22Rv1 (cell line): ENCODE data around the gene RAN.

Source experiments
- ZFX ChIP-seq: fragments of 450-650 bp; IDR thresholded peaks from 2 replicates; pipeline ENCODE4 v1.6.1; 2017; ENCODE audit warnings: antibody characterized with exemption, borderline replicate concordance
- TF ChIP-seq, protein P1 (sequence below): fragments of 450-650 bp; IDR thresholded peaks from 2 replicates; pipeline ENCODE4 v1.5.1; 2017; ENCODE audit warnings: mild to moderate bottlenecking

- TF ChIP-seq, protein P1, sequence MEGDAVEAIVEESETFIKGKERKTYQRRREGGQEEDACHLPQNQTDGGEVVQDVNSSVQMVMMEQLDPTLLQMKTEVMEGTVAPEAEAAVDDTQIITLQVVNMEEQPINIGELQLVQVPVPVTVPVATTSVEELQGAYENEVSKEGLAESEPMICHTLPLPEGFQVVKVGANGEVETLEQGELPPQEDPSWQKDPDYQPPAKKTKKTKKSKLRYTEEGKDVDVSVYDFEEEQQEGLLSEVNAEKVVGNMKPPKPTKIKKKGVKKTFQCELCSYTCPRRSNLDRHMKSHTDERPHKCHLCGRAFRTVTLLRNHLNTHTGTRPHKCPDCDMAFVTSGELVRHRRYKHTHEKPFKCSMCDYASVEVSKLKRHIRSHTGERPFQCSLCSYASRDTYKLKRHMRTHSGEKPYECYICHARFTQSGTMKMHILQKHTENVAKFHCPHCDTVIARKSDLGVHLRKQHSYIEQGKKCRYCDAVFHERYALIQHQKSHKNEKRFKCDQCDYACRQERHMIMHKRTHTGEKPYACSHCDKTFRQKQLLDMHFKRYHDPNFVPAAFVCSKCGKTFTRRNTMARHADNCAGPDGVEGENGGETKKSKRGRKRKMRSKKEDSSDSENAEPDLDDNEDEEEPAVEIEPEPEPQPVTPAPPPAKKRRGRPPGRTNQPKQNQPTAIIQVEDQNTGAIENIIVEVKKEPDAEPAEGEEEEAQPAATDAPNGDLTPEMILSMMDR = no peak
- no peak for TF ChIP-seq ZFX
Measured at GRCh38 chr12:130881046-130881445, 9.2 kb downstream of the RAN start.
